Endothelial cell (in vitro differentiated cells): Measurements from ENCODE around the gene GNG13. TPM values are rescaled to one million over a fixed set of nuclear protein-coding genes. Genes with fewer than 3 reads are reported as not detected.

Experiments
- DNase-seq: peaks from one replicate; pipeline ENCODE4 v3.0.0; 2021; ENCODE audit warnings: low spot score
- H3K27ac Mint-ChIP-seq: one replicate; pipeline ENCODE4 v1.8.0; 2021; ENCODE audit warnings: mixed read lengths, inconsistent platforms; ENCODE audit not compliant: unreplicated experiment
- H3K27me3 Mint-ChIP-seq: one replicate; pipeline ENCODE4 v1.8.0; 2021; ENCODE audit warnings: mild to moderate bottlenecking, moderate library complexity, mixed read lengths, inconsistent platforms; ENCODE audit not compliant: unreplicated experiment
- H3K36me3 Mint-ChIP-seq: one replicate; pipeline ENCODE4 v1.8.0; 2021; ENCODE audit warnings: mild to moderate bottlenecking, low read depth, mixed read lengths, inconsistent platforms; ENCODE audit not compliant: unreplicated experiment
- H3K4me1 Mint-ChIP-seq: one replicate; pipeline ENCODE4 v1.8.0; 2021; ENCODE audit warnings: mild to moderate bottlenecking, mixed read lengths, inconsistent platforms; ENCODE audit not compliant: unreplicated experiment
- H3K4me3 Mint-ChIP-seq: one replicate; pipeline ENCODE4 v1.8.0; 2021; ENCODE audit warnings: mild to moderate bottlenecking, mixed read lengths, inconsistent platforms; ENCODE audit not compliant: unreplicated experiment
- H3K9me3 Mint-ChIP-seq: one replicate; pipeline ENCODE4 v1.8.0; 2021; ENCODE audit warnings: mixed read lengths, inconsistent platforms; ENCODE audit not compliant: unreplicated experiment
- CTCF ChIP-seq: fragments of 200-600 bp; sonication (generic); IDR thresholded peaks from one replicate; pipeline ENCODE4 v1.5.0; 2021; ENCODE audit warnings: antibody characterized with exemption; ENCODE audit not compliant: unreplicated experiment
- total RNA-seq: library from RNA; stranded (reverse); fragmentation: NEBNext Ultra II Directional; extraction: Animal tissue kit (Norgen Biotek cat#: 25700); gene quantifications from one replicate; pipeline ENCODE4 v1.2.1, GENCODE V29; 2021; ENCODE audit not compliant: unreplicated experiment

Gene GNG13
- total RNA-seq, 1 donor from 2014 or later = not detected

GRCh38 chr16:765488-765865 lies 35.1 kb downstream of the GNG13 start:
- H3K4me3 Mint-ChIP-seq = no peak overlapping the region
- no peak overlapping the region for H3K27ac Mint-ChIP-seq
- peaks cover 4% of the 10 kb centered on the region for H3K27me3 Mint-ChIP-seq
- H3K36me3 Mint-ChIP-seq = no peaks in the 10 kb centered on the region
- no peaks in the 10 kb centered on the region for H3K4me1 Mint-ChIP-seq
- TF ChIP-seq CTCF = no peak
- DNase-seq = no peak
- H3K9me3 Mint-ChIP-seq = no peaks in the 10 kb centered on the region

GRCh38 chr16:764848-765487 lies 35.6 kb downstream of the GNG13 start:
- no peaks in the 10 kb centered on the region for H3K4me1 Mint-ChIP-seq
- H3K4me3 Mint-ChIP-seq = no peak overlapping the region
- peaks cover 4% of the 10 kb centered on the region for H3K27me3 Mint-ChIP-seq
- H3K36me3 Mint-ChIP-seq = no peaks in the 10 kb centered on the region
- TF ChIP-seq CTCF = no peak
- DNase-seq = no peak
- no peaks in the 10 kb centered on the region for H3K9me3 Mint-ChIP-seq
- no peak overlapping the region for H3K27ac Mint-ChIP-seq

GRCh38 chr16:764184-764750 lies 36.3 kb downstream of the GNG13 start:
- no peak for DNase-seq
- no peak overlapping the region for H3K4me3 Mint-ChIP-seq
- H3K36me3 Mint-ChIP-seq = no peaks in the 10 kb centered on the region
- peaks cover 4% of the 10 kb centered on the region for H3K27me3 Mint-ChIP-seq
- no peak overlapping the region for H3K27ac Mint-ChIP-seq
- H3K4me1 Mint-ChIP-seq = no peaks in the 10 kb centered on the region
- no peak for TF ChIP-seq CTCF
- no peaks in the 10 kb centered on the region for H3K9me3 Mint-ChIP-seq

GRCh38 chr16:763369-764183 lies 37.0 kb downstream of the GNG13 start:
- Mint-ChIP-seq H3K36me3 (no peaks in the 10 kb centered on the region), H3K4me1 (no peaks in the 10 kb centered on the region), H3K27ac (no peak overlapping the region), H3K27me3 (peaks cover 4% of the 10 kb centered on the region), H3K4me3 (no peak overlapping the region), H3K9me3 (no peaks in the 10 kb centered on the region)
- TF ChIP-seq CTCF = no peak
- no peak for DNase-seq
